ENCODE data around the gene GDF2. TPM values are rescaled to one million over a fixed set of nuclear protein-coding genes. Genes with fewer than 3 reads are reported as not detected.

The GDF2 gene
- total RNA-seq, 1 donor from 2014 or later: not detected

DNA sequence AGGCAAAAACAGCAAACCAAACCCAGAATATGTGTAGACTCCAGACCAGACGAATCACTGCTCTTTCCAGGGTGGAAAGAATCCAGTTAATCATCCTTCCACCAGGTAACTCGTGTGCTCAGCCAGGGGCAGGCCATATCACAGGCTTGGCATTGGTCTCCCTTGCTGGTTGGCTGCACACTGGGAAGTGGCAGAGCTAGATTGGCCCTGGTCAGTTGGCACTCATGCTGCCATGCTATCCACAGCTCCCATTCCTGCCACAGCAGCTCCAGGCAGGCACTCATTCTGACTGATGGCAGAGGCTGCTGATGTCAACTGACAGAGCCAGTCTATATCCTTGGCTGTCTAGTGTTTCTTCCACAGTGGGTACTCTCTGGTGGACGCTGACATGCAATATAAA, 31.9 kb upstream of the GDF2 start:
- intact Hi-C loops (cut with micrococcal nuclease): no loop called here

DNA sequence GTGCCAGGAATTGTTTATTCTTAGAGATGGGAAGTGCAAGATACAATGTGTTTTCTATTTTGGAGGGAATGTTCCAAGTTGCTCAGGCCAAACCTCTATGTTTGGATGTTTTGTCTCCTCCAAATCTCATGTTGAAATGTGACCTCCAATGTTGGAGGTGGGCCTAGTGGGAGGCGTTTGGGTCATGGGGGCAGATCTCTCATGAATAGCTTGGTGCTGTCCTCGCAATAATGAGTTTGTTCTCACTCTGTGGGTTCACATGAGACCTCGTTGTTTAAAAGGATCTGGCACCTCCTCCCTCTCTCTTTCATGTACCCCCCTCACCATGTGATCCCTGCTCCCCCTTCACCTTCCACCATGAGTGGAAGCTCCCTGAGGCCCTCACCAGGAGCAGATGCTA, 30.6 kb upstream of the GDF2 start:
- intact Hi-C loops (cut with micrococcal nuclease): no loop called here

DNA sequence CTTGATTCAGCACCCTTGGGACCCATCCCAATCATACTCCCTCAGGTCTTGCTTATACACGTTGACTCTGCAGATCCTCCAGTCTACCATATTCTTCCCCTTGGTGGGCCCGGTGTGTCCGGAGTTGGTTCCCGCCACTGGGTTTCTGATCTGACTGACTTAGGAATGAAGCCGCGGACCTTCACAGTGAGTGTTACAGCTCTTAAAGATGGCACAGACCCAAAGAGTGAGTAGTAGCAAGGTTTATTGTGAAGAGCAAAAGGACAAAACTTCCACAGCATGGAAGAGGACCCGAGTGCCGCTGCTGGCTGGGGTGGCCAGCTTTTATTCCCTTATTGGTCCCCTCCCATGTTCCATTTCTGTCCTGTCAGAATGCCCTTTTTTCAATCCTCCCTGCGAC, 28.2 kb upstream of the GDF2 start:
- intact Hi-C loops (cut with micrococcal nuclease): no loop called here

GRCh38 chr10:47294501-47294900, 27.8 kb upstream of the GDF2 start:
- intact Hi-C loops (cut with micrococcal nuclease): no loop called here

- intact Hi-C loops (cut with micrococcal nuclease): no loop called here
Observed at GRCh38 chr10:47295411-47295810, 26.8 kb upstream of the GDF2 start.

GRCh38 chr10:47296156-47296894, 25.9 kb upstream of the GDF2 start:
- intact Hi-C loops (cut with micrococcal nuclease): no loop called here

- intact Hi-C loops (cut with micrococcal nuclease): no loop called here
Observed at GRCh38 chr10:47296941-47297340, 25.3 kb upstream of the GDF2 start.

DNA sequence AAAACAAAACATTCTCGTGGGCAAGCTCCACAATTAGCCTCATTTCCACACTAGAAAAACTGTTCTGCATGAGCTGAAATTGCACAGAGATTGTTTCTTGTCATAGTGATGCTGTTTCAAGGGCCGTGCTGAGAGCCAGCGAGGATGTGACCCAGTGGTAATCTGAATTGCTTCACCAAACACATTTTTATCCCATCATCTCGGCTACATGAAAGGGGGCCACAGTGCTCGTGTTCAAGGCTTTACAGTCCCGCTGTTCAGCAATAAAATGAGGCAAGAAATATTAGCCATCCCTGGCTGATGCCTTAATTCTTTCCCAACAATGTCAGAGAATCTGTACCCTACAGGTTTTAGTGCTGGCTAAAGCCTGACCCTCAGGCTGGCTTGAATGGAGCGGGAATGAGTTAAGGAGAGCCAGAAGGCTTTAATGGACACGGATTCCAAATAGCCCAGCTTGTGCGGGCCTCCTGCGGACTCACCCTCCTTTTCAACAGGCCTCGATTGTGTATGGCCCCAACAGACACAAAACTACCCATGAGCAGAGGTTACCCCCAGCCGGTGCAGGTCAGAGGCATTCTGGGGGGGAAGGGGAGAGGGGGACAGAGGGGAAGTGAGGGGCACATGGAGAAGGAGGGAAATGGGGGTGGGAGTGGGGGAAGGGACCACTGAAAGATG, 24.3 kb upstream of the GDF2 start:
- intact Hi-C loops (cut with micrococcal nuclease): no loop called here

DNA sequence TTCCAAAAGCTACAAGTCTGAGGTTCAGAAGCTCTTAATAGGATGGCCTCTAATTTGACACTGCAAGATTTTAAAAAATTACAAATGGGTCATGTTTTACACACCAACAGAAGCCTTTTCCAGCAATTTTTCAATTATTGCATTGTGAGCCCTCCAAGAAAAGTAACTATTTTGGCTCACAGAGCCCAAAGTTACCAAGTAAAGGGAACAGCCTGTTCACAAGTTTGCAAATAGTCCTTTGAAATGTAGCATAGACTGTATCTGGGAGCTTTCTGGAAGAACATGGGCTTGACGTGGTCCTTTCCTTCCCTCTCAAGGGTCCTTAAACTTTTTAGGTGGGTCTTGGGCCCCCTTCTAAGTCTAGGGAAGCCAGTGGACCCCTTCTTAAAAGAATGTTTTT, 23.5 kb upstream of the GDF2 start:
- intact Hi-C loops (cut with micrococcal nuclease): no loop called here

GRCh38 chr10:47299611-47300428, 22.4 kb upstream of the GDF2 start, which contains the start of gene GDF10:
Gene GDF10 (plus strand): TSS chr10:47300197. CDS start chr10:47300652, 455 bp downstream.
- intact Hi-C loops (cut with micrococcal nuclease): no loop called here

DNA sequence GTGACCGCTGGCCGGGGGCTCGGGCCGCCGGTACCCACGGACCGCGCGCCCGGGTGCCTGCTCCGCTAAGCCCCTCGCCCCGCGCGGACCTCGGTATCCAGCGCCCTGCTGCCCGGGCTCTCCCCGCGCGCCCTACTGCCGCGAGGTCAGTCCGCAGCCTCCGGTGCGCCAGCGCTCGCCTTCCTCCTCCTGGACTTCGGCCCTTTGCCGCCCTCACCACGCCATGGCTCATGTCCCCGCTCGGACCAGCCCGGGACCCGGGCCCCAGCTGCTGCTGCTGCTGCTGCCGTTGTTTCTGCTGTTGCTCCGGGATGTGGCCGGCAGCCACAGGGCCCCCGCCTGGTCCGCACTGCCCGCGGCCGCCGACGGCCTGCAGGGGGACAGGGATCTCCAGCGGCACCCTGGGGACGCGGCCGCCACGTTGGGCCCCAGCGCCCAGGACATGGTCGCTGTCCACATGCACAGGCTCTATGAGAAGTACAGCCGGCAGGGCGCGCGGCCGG, 21.8 kb upstream of the GDF2 start:
- intact Hi-C loops (cut with micrococcal nuclease): no loop called here

DNA sequence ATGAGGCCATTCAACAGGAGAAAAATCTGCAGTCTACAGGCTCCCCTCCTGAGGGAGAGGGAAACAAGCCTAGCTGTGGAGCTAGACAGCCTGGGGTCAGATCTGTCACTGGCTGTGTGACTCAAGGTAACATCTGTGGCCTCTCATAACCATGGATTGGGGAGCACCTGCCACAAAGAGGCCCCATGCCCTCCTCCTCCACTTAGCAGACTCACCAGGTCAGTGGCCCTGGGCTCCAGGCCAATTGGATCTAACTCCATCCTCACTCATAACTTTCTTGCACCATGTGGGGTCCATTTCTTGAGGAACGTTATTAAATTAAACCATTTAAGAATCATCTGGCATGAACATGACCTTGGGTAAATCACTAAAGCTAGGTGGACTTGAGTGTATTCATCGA, 20.4 kb upstream of the GDF2 start:
- intact Hi-C loops (cut with micrococcal nuclease): no loop called here

GRCh38 chr10:47303105-47303504, 19.1 kb upstream of the GDF2 start:
- intact Hi-C loops (cut with micrococcal nuclease): no loop called here

DNA sequence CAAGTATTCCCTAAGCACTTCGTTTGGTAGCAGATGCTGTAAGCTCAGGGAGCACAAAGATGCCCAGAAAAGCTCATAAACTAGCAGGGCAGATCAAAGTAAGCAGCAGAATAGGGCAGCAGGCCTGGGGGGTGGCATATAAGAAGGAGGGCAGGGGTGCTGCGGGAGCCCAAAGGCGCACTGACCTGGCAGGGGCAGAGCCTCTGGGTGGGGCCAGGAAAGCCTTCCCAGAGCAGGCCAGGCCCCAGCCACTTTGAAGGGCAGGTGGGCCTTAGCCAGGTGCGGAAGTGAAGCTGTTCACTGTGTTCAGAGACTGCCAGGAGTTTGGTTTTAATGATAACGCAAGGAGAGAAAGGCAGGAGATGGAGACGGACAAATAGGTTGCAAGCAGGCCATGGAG, 18.4 kb upstream of the GDF2 start:
- intact Hi-C loops (cut with micrococcal nuclease): no loop called here

DNA sequence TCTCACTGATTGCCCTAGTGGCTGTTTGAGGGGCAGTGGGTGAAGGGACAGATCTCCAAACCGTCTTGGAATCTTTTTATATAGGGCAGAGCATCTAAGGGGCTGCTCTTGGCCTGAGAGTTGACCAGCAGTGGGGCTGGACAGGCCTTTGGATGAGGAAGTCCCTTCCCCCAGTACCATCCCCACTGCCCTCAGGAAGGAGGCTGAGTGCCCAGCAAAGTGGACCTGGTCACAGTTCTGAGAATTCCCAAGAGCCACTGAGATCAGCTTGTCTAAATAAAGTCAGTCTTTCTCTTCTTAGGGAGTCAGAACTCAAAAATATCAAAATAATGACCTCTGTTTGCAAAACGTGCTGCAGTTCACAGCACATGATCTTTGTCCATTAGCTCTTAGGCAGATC, 16.7 kb upstream of the GDF2 start:
- intact Hi-C loops (cut with micrococcal nuclease): no loop called here

DNA sequence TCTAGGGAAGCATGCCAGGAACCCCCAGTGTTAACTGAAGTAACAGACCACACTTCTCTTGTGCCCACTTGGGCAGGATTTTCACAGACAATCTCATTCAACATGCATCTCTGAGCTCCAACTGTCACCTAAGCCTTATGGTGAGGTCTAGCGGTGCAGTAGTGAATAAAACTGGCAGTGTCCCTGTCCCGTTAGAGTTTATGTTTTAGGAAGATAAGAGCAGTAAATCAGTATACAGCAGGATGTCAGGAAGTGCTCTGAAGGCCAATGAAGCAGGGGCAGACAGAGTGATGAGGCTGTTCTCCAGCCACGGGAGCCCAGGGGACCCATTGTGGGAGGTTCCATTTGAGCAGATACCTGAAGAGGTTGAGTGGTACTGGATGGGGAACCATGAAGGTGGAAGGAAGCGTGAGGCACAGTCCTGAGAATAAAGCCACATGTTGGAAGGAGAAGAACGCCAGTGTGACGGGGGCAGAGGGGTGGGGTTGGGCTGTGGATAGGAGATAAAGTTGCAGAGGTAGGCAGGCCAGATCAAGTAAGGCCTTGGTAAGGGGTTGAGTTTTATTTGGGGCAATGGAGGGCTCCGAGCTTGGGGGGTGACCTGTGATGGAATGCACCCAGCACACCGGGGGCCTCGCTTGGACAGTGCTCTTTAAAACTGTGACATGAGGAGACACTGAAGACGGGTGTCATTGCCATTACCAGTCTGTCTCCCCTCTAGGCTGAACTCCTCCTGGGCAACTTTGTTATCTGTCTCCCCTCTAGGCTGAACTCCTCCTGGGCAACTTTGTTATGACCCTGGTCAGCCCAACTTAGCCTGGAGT, 15.7 kb upstream of the GDF2 start:
- intact Hi-C loops (cut with micrococcal nuclease): no loop called here

DNA sequence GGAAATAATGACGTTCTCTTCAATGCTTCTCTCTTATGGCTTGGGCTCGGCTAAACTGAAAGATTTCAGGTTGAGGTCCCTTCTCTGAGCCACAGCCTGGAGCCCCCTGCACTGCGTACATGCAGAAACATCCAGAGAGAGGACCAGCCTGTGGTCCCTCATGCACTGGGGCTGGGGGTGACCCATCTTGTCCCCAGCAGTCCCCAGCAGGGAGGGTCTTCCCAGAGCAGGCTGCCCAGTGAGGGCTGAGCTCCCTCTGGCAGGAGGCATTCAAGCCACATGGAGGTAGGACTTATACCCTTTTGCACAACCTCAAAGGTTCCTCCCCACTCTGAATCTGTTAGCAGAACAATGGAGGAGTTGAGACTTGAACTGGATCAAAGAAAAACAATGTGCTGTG, 14.9 kb upstream of the GDF2 start:
- intact Hi-C loops (cut with micrococcal nuclease): no loop called here

DNA sequence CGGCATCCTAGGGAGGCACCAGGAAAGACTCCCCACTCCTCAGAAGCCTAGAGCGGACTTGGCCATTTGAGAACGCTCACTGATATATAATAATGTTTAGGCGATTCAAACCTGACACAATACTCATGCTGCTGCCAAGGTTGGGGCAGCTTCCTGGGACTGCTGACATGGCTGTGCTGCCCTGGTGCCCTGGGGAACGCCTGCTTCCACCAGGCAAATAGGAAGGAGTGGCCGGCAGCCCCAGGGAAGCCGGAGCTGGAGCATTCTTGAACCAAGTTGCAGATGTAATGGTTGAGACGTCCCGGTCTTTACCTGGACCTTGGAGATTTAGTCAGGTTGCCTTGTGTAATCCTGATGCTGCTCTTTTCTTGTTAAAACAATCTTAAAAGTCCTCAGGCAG, 13.5 kb upstream of the GDF2 start:
- intact Hi-C loops (cut with micrococcal nuclease): no loop called here

DNA sequence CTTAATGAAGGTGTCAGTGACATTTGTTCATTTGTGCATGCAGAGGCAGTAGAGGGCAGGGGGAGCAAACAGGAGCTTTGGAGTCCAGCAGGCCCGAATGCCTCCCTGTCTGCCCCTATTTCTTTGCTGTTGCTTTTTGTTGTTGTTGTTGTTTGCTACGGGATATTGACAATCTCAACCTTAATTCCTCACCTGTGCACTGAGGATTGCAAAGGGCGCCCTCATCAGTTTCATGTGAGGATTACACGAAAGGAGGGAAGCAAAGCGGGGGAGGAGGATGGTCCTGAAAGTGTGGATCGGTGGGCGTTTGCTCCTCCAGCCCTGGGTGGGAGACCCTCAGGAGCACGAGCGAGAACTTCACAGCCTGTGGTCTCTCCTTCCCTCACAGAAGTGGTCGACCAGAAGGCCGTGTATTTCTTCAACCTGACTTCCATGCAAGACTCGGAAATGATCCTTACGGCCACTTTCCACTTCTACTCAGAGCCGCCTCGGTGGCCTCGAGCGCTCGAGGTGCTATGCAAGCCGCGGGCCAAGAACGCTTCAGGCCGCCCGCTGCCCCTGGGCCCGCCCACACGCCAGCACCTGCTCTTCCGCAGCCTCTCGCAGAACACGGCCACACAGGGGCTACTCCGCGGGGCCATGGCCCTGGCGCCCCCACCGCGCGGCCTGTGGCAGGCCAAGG, 12.7 kb upstream of the GDF2 start:
- intact Hi-C loops (cut with micrococcal nuclease): loop anchor here (10.0 kb wide), 1 partner anchor 145 kb away; no protein-coding TSS in a partner anchor

DNA sequence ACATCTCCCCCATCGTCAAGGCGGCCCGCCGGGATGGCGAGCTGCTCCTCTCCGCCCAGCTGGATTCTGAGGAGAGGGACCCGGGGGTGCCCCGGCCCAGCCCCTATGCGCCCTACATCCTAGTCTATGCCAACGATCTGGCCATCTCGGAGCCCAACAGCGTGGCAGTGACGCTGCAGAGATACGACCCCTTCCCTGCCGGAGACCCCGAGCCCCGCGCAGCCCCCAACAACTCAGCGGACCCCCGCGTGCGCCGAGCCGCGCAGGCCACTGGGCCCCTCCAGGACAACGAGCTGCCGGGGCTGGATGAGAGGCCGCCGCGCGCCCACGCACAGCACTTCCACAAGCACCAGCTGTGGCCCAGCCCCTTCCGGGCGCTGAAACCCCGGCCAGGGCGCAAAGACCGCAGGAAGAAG, 12.2 kb upstream of the GDF2 start:
- intact Hi-C loops (cut with micrococcal nuclease): loop anchor here (10.0 kb wide), 1 partner anchor 145 kb away; no protein-coding TSS in a partner anchor

Measured in T-helper 2 cell treated with Interferon-gamma antibody and Interleukin-4, amounts not matched to agents 100 ng/mL and 5 ng/mL, for 36 hours (primary cell).